ENCODE measurements around the gene GALNT9. TPM values are rescaled to one million over a fixed set of nuclear protein-coding genes. Genes with fewer than 3 reads are reported as not detected.
"Not testable (repeated sequence)": the region's sequence is repeated elsewhere in the genome, so short reads cannot be mapped to it uniquely, and the experiment has no call there.

Gene GALNT9
- total RNA-seq (not detected), polyA plus RNA-seq (not detected), total RNA-seq (0 to 0.34 (median 0) reads per million in 6 experiments)

DNA sequence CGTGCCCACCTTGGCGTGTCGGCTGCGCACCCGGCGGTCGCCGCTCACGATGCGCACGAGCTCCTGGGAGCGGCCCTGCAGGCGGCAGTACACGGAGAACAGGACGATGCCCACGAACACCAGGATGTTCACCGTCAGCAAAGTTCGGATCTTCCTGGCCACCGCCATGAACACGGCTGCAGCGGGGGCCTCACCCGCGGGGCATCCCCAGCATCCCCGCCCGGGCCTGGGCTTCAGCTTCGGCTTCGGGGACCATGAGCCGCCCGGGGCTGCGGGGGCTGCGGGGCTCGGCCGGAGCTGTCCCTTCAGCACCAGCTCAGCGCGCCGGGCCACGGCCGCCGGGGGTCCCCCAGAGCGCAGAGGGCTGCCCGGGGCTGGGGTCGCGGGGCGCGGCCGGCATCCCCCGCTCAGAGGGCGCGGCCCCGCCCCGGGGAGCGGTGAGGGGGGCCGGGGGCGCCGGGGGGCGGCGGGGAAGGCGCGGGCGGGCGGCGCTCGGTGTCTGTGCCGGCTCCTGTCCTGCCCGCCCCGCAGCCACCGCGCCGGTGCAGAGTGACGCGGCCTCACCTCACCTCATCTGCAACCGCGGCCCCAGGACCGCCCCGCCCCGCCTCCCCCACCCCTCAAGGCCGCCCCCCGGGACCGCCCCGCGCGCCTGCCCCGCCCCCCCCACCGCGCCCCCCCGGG lies at the start of gene GALNT9:
TSS of gene GALNT9 (minus strand) at position 554 of the 684 bp plus-strand sequence. CDS start at position 168, 386 bp downstream.
- peak within 1 kb of the TSS in 8 of 10 donors; percentile 18 to 48 (median 29) for H3K4me3 Mint-ChIP-seq
- H3K27ac Mint-ChIP-seq, result no peak within 1 kb of the TSS
- H3K36me3 Mint-ChIP-seq, result peaks cover 0 to 5% (median 0%) of the 10 kb centered on the region in 3 donors
- H3K27me3 Mint-ChIP-seq, result peaks cover 17 to 55% (median 34%) of the 10 kb centered on the region in 5 donors
- POLR2A ChIA-PET, result no interaction called here
- H3K4me1 Mint-ChIP-seq, result peaks cover 3 to 28% (median 18%) of the 10 kb centered on the region in 4 donors
- peak; percentile 70 to 73 for ATAC-seq
- peak in 6 of 10 donors; percentile 12 to 40 (median 30) for DNase-seq
- H3K9me3 Mint-ChIP-seq, result peaks cover 0 to 4% (median 0%) of the 10 kb centered on the region in 9 donors

DNA sequence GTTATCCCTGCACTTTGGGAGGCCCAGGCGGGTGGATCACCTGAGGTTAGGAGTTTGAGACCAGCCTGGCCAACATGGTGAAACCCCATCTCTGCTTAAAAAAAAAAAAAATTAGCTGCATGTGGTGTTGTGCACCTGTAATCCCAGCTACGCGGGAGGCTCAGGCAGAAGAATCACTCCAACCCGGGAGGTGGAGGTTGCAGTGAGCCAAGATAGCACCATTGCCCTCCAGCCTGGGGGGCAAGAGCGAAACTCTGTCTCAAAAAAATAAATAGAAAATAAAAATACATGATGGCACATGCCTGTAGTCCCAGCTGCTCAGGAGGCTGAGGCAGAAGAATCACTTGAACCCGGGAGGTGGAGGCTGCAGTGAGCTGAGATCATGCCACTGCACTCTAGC lies 49.7 kb upstream of the GALNT9 start:
- not testable (repeated sequence) for H3K9me3 Mint-ChIP-seq, H3K36me3 Mint-ChIP-seq, H3K4me3 Mint-ChIP-seq, H3K27ac Mint-ChIP-seq, ATAC-seq, DNase-seq, H3K4me1 Mint-ChIP-seq
- POLR2A ChIA-PET, result interaction anchor here (0.6 kb wide), 1 partner anchor 561 kb away, joined by 3 read pairs; no protein-coding TSS in a partner anchor
- H3K27me3 Mint-ChIP-seq, result peaks cover 9 to 46% (median 35%) of the 10 kb centered on the region in 5 donors

DNA sequence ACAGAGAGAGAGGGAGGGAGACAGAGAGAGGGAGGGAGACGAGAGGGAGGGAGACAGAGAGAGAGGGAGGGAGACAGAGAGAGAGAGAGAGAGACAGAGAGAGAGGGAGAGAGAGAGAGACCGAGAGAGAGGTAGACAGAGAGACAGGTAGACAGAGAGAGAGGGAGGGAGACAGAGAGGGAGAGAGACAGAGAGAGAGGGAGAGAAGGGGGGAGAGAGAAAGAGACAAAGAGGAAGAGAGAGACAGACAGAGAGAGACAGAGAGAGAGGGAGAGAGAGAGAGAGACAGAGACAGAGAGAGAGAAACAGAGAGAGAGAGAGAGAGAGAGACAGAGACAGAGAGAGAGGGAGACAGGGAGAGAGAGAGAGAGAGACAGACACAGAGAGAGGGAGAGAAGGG lies 47.8 kb upstream of the GALNT9 start:
- ATAC-seq (no peak), DNase-seq (no peak)
- POLR2A ChIA-PET, result no interaction called here
- H3K36me3 Mint-ChIP-seq, result peaks cover 0 to 8% (median 0%) of the 10 kb centered on the region in 3 donors
- H3K27me3 Mint-ChIP-seq, result peaks cover 15 to 60% (median 45%) of the 10 kb centered on the region in 5 donors
- H3K27ac Mint-ChIP-seq, result peak overlapping the region in 2 of 10 donors; percentile 28 to 65
- no peak overlapping the region for H3K4me3 Mint-ChIP-seq
- no peaks in the 10 kb centered on the region for H3K9me3 Mint-ChIP-seq
- peaks cover 2 to 8% (median 7%) of the 10 kb centered on the region in 4 donors for H3K4me1 Mint-ChIP-seq

DNA sequence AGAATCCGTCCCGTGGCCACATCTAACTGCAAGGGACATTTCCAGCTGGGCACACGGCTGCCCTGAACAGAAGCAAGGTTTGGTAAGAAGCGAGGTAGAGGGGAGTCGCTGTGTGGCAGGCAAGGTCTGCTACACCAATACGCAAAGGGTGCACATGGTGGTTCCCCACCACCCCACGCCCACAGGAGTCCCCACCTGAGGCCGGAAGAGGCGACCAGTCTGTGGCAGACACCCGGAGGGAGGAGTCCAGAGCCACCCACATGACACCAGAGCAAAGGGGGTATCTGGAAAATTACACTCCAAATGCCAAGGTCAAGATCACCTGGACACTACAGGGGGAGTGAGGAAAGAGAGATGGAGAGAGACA lies 47.1 kb upstream of the GALNT9 start:
- ATAC-seq (peak in 1 of 2 donors; percentile 42), DNase-seq (peak in 1 of 10 donors; percentile 42)
- POLR2A ChIA-PET, result no interaction called here
- peaks cover 2 to 8% (median 7%) of the 10 kb centered on the region in 4 donors for H3K4me1 Mint-ChIP-seq
- H3K4me3 Mint-ChIP-seq, result no peak overlapping the region
- H3K27me3 Mint-ChIP-seq, result peaks cover 19 to 64% (median 49%) of the 10 kb centered on the region in 5 donors
- peaks cover 0 to 8% (median 1%) of the 10 kb centered on the region in 3 donors for H3K36me3 Mint-ChIP-seq
- H3K9me3 Mint-ChIP-seq, result peaks cover 0 to under 1% (median 0%) of the 10 kb centered on the region in 9 donors
- peak overlapping the region in 1 of 10 donors; percentile 28 for H3K27ac Mint-ChIP-seq

DNA sequence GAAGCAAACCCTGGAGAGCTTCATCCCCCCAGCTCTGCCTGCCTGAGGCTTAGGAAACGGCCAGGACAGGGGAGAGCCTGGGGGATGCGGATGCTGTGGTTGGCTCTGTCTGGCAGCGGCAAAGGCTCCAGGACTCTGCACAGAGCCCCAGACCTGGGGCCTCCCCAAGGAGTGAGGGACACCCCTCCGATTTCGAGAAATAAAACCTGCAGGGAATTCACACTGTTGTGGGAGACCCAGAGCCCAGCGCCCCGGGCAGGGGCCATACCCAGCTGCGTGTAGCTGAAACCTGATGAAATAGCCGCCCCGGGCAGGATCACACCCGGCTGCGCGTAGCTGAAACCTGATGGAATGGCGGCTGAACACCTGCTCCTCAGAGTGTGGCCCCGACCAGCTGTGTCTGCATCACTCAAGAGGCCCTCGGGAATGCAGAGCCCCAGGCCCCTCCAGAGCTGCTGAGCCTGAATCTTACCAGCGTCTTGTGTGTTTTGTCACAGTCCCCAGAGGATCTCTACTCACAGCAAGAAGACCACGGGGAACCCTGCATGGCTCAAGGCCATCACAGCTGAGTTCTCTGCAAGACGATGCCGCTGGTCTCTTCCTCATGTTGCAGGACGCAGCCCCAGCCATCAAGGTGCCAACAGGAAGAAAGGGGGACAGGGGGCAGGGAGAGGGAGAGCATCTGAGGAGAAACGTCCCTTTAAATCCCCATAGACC lies 46.5 kb upstream of the GALNT9 start:
- Mint-ChIP-seq H3K36me3 (peaks cover 0 to 8% (median 1%) of the 10 kb centered on the region in 3 donors), H3K9me3 (peaks cover 0 to 4% (median 0%) of the 10 kb centered on the region in 9 donors), H3K27me3 (peaks cover 24 to 70% (median 54%) of the 10 kb centered on the region in 5 donors), H3K4me3 (peak overlapping the region in 1 of 10 donors; percentile 26), H3K27ac (no peak overlapping the region), H3K4me1 (peaks cover 2 to 8% (median 7%) of the 10 kb centered on the region in 4 donors)
- DNase-seq (no peak), ATAC-seq (no peak)
- POLR2A ChIA-PET, result no interaction called here

DNA sequence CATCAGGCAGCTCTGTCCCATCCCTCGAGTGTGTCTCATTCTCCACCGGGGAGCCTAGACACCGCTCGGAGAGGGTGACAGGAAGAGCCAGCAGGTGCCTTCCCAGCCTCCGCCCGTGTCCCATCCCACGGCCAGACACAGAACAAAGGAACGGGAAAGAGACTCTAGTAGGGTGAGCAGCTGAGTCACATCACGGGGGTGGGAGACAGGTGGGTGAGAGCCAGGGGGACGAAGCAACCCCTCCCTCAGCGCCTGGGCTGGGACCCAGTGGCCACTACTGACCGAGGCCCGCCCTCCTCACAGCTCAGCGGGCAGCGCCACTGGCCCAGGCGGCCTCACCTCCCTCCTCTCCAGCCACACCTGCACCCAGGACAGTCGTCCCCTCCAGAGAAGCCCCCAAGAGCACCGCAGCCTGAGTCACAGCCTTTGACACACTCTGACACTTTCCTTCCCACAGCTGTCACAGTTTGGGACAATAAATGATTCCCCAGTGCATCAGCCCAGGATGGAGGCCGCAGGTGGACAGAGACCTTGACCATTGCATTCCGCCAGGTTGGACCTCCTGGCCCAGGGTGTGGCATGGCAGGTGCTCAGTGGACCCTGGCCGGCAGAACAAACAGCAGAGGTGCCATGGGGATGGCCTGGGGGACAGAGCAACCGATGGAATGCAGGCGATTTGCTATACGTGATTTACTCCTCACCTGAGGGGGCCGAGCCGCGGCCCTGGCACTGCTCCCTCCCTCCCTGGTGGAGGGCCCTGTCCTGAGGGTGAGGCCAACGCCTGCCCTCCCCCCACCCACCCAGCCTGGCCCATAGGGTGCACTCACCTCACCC lies 45.4 kb upstream of the GALNT9 start:
- Mint-ChIP-seq H3K27me3 (peaks cover 32 to 77% (median 63%) of the 10 kb centered on the region in 5 donors), H3K27ac (peak overlapping the region in 2 of 10 donors; percentile 29 to 34), H3K9me3 (peaks cover 0 to 4% (median 0%) of the 10 kb centered on the region in 9 donors), H3K36me3 (peaks cover 0 to 8% (median 1%) of the 10 kb centered on the region in 3 donors), H3K4me3 (no peak overlapping the region), H3K4me1 (peaks cover 2 to 9% (median 7%) of the 10 kb centered on the region in 4 donors)
- DNase-seq (no peak), ATAC-seq (no peak)
- POLR2A ChIA-PET, result no interaction called here

DNA sequence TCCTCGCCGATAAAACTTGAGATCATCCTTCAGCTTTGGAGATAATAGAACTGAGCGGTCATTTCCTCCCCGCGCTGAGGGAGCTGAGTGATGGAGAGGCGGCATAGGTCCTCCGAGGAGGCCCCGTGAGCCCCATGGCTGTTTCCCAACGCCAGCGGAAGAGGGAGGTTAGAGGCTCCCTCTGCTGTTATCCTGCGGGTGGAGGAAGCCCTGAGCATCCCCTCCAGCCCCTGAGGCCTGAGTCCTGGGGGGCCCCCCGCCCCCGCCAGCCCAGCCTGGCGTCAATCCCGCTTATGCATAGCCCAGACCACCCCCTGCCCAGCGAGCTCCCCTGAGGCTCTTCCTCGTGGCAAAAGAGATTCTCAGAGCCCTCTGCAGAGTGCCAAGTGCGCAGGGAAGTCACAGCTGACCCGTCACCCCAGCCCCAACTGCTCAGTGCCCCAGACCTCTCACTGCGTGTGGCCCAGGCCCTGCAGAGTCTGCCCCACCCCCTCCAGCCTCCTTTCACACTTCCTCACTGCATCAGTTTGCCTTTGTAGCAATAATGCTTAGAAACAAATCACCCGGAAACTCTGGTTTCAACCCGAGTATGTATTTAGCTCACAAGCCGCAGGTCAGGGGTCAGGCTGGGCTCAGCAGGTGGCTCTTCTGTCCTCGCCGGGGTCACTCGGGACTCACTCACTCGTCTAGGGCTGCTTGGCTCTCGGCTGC lies 44.7 kb upstream of the GALNT9 start:
- ATAC-seq, result no peak
- peaks cover 0 to 8% (median 1%) of the 10 kb centered on the region in 3 donors for H3K36me3 Mint-ChIP-seq
- peaks cover 2 to 9% (median 7%) of the 10 kb centered on the region in 4 donors for H3K4me1 Mint-ChIP-seq
- DNase-seq, result no peak
- H3K4me3 Mint-ChIP-seq, result no peak overlapping the region
- peak overlapping the region in 2 of 10 donors; percentile 29 to 59 for H3K27ac Mint-ChIP-seq
- POLR2A ChIA-PET, result no interaction called here
- peaks cover 0 to 4% (median 0%) of the 10 kb centered on the region in 9 donors for H3K9me3 Mint-ChIP-seq
- H3K27me3 Mint-ChIP-seq, result peaks cover 33 to 85% (median 60%) of the 10 kb centered on the region in 5 donors

DNA sequence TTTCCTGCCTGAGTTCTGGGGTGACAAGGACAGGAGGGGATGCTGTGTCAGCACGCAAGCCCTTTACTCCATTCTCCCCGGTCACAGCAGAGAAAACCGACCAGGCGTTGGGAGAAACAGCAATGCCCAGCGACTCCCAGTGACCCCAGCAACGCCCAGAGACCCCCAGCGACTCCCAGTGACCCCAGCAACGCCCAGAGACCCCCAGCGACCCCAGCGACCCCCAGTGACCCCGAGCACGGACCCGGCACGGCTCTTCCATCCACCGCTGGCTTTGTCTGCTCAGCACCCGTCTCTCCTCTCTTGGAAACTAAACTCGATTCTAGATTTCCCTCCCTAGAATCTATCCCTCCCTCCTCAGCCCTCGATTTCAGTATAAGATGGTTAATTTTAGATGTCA lies 38.5 kb upstream of the GALNT9 start:
- DNase-seq, result peak in 1 of 10 donors; percentile 40
- peaks cover 0 to 4% (median 0%) of the 10 kb centered on the region in 9 donors for H3K9me3 Mint-ChIP-seq
- H3K27ac Mint-ChIP-seq, result no peak overlapping the region
- ATAC-seq, result no peak
- peaks cover 0 to 1% (median 0%) of the 10 kb centered on the region in 3 donors for H3K36me3 Mint-ChIP-seq
- POLR2A ChIA-PET, result no interaction called here
- no peak overlapping the region for H3K4me3 Mint-ChIP-seq
- peaks cover 0 to 2% (median 0%) of the 10 kb centered on the region in 4 donors for H3K4me1 Mint-ChIP-seq
- peaks cover 22 to 54% (median 30%) of the 10 kb centered on the region in 5 donors for H3K27me3 Mint-ChIP-seq

DNA sequence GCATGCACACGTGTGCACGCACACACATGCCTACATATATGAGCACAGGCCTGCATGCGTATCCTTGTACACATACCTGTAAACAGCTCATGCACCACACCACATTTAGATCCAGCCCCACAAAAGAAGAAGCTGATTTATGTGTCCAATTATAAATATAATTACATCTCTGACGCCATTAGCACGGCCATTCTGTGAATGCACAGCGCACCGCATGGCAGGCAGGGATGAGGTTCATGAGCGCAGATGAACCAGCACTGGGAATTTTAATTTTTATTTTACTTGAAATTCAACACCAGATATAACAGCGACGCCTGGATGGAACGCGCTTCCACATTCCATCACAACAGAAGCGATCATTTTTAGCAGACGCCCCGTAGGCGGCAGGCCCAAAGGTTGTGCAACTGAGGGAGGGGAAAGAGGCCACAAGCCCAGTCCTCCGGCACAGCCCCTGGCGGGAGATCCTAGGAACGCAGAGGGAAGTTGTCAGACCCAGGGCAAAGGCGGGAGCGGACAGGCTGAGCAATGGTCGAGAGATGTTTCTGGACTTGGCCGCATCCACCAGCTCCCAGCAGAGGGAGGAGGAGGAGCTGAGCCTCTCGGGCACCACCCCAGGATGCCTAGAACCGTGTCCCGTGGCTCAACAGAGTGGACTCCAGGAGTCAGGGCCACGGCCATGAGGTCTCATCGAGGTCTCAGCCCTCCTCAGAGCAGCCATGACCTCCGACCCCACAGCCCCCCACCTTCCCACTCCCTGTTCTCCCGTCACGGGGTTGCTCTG lies 37.9 kb upstream of the GALNT9 start:
- Mint-ChIP-seq H3K27me3 (peaks cover 20 to 48% (median 28%) of the 10 kb centered on the region in 5 donors), H3K4me1 (peaks cover 0 to 2% (median 0%) of the 10 kb centered on the region in 4 donors), H3K36me3 (peaks cover 0 to 1% (median 0%) of the 10 kb centered on the region in 3 donors), H3K27ac (no peak overlapping the region), H3K9me3 (peaks cover 0 to 4% (median 0%) of the 10 kb centered on the region in 9 donors), H3K4me3 (no peak overlapping the region)
- POLR2A ChIA-PET, result no interaction called here
- no peak for ATAC-seq
- no peak for DNase-seq

DNA sequence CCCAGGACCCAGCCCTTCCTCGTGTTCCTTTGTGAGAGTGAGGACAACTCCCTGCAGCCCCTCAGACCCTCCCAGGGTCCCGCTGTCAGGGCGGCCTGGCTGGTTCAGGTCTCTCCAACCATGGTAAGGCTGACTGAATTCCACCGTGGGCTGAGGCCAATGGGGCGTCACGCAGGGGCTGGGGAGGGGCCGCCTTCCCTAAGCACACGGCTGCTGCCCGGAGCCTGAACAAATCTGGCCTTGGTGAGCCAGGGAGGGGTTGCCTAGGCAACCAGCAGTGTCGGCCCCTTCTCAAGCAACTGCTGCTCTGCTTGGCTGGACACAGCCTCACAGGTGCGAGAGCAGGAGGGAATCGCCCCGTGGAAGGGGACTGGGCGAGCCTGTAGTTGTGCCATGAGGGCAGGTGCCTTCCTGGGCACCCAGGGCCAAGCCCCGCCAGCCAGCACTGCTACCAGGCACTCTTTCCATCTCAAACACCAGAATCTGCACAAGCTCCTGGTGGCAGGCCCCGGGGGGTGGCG lies 37.0 kb upstream of the GALNT9 start:
- POLR2A ChIA-PET, result no interaction called here
- Mint-ChIP-seq H3K27me3 (peaks cover 16 to 39% (median 22%) of the 10 kb centered on the region in 5 donors), H3K4me1 (peaks cover 0 to 2% (median 0%) of the 10 kb centered on the region in 4 donors), H3K36me3 (no peaks in the 10 kb centered on the region), H3K27ac (no peak overlapping the region), H3K9me3 (peaks cover 0 to 4% (median 0%) of the 10 kb centered on the region in 9 donors), H3K4me3 (no peak overlapping the region)
- ATAC-seq (no peak), DNase-seq (peak in 1 of 10 donors; percentile 45)

DNA sequence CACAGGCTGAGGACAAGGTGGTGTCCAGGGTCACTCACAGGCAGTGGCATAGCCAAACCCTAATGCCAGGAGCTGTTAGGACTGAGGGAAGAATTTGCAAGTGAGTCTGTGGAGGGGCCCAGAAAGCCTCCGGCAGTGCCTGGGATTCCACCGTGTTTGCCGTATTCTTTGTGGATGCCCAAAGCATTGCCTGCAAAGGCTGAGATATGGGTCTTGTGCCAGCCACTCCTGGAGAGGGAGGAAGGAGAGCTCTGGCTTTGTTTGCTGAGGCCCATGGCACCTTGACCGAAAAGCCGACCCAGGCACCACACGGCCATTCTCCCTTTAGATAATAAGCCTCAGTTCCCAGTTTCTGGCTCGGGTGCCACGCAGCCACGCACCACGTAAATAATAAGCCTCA lies 35.8 kb upstream of the GALNT9 start:
- no peak overlapping the region for H3K4me3 Mint-ChIP-seq
- no peak for ATAC-seq

More for the DNA sequence above, 35.8 kb upstream of the GALNT9 start:
- H3K9me3 Mint-ChIP-seq, result no peaks in the 10 kb centered on the region
- H3K27me3 Mint-ChIP-seq, result peaks cover 5 to 27% (median 11%) of the 10 kb centered on the region in 5 donors
- H3K4me1 Mint-ChIP-seq, result peaks cover 0 to 2% (median 0%) of the 10 kb centered on the region in 4 donors
- no peak overlapping the region for H3K27ac Mint-ChIP-seq
- peak in 1 of 10 donors; percentile 44 for DNase-seq
- POLR2A ChIA-PET, result no interaction called here
- no peaks in the 10 kb centered on the region for H3K36me3 Mint-ChIP-seq

Measured in naive thymus-derived CD8-positive, alpha-beta T cell (primary cell).